K562 (cell line): ENCODE data around the gene FAM187B. TPM values are rescaled to one million over a fixed set of nuclear protein-coding genes. Genes with fewer than 3 reads are reported as not detected.

Experiments used
- ATF7 ChIP-seq: fragments of 450-650 bp; IDR thresholded peaks from 2 replicates; pipeline ENCODE4 v1.7.1; 2014; ENCODE audit warnings: mild to moderate bottlenecking, moderate library complexity
- POLR2G ChIP-seq: fragments of 200-400 bp; formaldehyde crosslinking; IDR thresholded peaks from 2 replicates; pipeline ENCODE4 v1.6.1; 2017; ENCODE audit warnings: low read depth, mild to moderate bottlenecking, antibody characterized with exemption, low read length, moderate library complexity
- PTTG1 ChIP-seq: fragments of 450-650 bp; IDR thresholded peaks from 2 replicates; pipeline ENCODE4 v1.6.1; 2016; ENCODE audit warnings: low read depth, mild to moderate bottlenecking, missing genetic modification characterization, missing compliant biosample characterization
- TFAP4 ChIP-seq: sonication (generic); formaldehyde crosslinking; IDR thresholded peaks from 2 replicates; pipeline ENCODE4 v1.8.0; 2022; ENCODE audit warnings: missing genetic modification reagents, mild to moderate bottlenecking, moderate library complexity, borderline replicate concordance
- TFE3 ChIP-seq: fragments of 450-650 bp; formaldehyde crosslinking; IDR thresholded peaks from 2 replicates; pipeline ENCODE4 v1.4.0; 2020; ENCODE audit warnings: mild to moderate bottlenecking, mixed read lengths
- ZNF165 ChIP-seq: fragments of 250-450 bp; sonication (Bioruptor Pico); IDR thresholded peaks from 2 replicates; pipeline ENCODE4 v1.4.0; 2020; ENCODE audit warnings: borderline replicate concordance
- ZNF212 ChIP-seq: fragments of 450-650 bp; formaldehyde crosslinking; IDR thresholded peaks from 2 replicates; pipeline ENCODE4 v1.4.0; 2020; ENCODE audit warnings: mild to moderate bottlenecking
- ZNF318 ChIP-seq, 2 experiments: fragments of 450-650 bp; IDR thresholded peaks; 2 replicates each; pipeline ENCODE4 v1.6.1; 2016; ENCODE audit warnings: mild to moderate bottlenecking in 2 of 2, borderline replicate concordance in 1 of 2, low read depth in 1 of 2, moderate library complexity in 1 of 2
- ZNF41 ChIP-seq: fragments of 250-450 bp; sonication (Bioruptor Pico); conservative IDR thresholded peaks from 2 replicates; pipeline ENCODE4 v1.4.0; 2020; ENCODE audit warnings: mild to moderate bottlenecking
- ZNF512 ChIP-seq: IDR thresholded peaks from 2 replicates; pipeline ENCODE4 v1.6.1; 2016; ENCODE audit warnings: missing genetic modification characterization, missing compliant biosample characterization
- ZNF707 ChIP-seq: fragments of 250-450 bp; sonication (Bioruptor Pico); conservative IDR thresholded peaks from 2 replicates; pipeline ENCODE4 v1.8.0; 2022; ENCODE audit warnings: inconsistent platforms, mild to moderate bottlenecking, moderate library complexity
- polyA plus RNA-seq, 8 experiments: library from polyadenylated mRNA; depleted of rRNA in 4 of 8; stranded (reverse) in 5 of 8; unstranded in 3 of 8; fragments of >200 nt; fragmentation: Nextera tagmentation in 2 of 8; fragmentation: Illumina TruSeq in 1 of 8; extraction: Ambion mirVana in 2 of 8; extraction: Trizol in 1 of 8; gene quantifications; 2 replicates each; pipeline versions ENCODE4 v1.2.1 to v1.2.3, GENCODE V29; 2011 to 2014; ENCODE audit warnings: inconsistent platforms in 1 of 8, missing spikeins in 1 of 8
- total RNA-seq, 7 experiments: library from RNA; depleted of rRNA in 6 of 7; stranded (reverse); fragments of >200 nt in 6 of 7; fragmentation: Illumina TruSeq in 2 of 7; extraction: Trizol in 2 of 7; gene quantifications; 2 replicates each; pipeline versions ENCODE4 v1.2.1 to v1.2.3, GENCODE V29; 2011 to 2021; ENCODE audit warnings: low replicate concordance in 1 of 7

Gene FAM187B
- total and polyA plus RNA-seq, 9 of the 15 experiments (the other 6 are each of a cell fraction or from before 2014, with no cell fraction given): 0.04 to 0.09 TPM; not detected in 7

- TF ChIP-seq TFE3 (CRISPR knock-in tag) (peak; percentile 29; the same call in 1 of the 2 replicates), ATF7 (0 out of 2 replicates have a peak, but pooled peaks have one; percentile 38), ZNF165 (CRISPR knock-in tag) (peak; percentile 97), ZNF707 (CRISPR knock-in tag) (peak; percentile 71; the same call in 1 of the 2 replicates), ZNF41 (CRISPR knock-in tag) (peak; percentile 94), POLR2G (no peak), ZNF318 (IDR thresholded peaks at IDR 0.05; ENCODE audit: borderline replicate concordance in 1 of 2, low read depth in 1 of 2) (no peak), PTTG1 (tag) (peak; percentile 98), TFAP4 (CRISPR knock-in tag) (0 out of 2 replicates have a peak, but pooled peaks have one; percentile 11), ZNF212 (CRISPR knock-in tag) (peak; percentile 87; the same call in 1 of the 2 replicates), ZNF512 (no peak)
Measured at GRCh38 chr19:35204799-35205732, 23.5 kb downstream of the FAM187B start (continued).
